Measurements from ENCODE around the gene AATF.

DNA sequence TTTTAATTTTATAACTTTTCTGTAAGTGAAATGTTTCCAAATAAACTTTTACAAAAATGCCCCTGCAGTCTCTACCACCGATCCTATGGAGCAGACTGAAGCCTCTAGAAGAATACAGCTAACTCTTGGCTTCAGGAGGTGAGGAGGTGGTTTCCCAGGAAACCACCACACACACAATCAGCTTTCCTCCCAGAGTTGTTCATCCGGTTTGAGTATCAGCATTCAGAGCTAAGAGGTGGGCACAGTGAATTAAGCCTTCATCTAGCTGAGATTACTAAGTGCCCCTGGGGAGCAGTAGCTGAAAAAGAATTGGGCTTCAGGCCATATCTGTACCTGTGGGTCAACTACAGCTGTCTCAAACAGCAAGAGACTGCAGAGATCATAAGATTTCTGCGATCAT lies 139.7 kb downstream of the AATF start:
- TF ChIP-seq, protein P1, sequence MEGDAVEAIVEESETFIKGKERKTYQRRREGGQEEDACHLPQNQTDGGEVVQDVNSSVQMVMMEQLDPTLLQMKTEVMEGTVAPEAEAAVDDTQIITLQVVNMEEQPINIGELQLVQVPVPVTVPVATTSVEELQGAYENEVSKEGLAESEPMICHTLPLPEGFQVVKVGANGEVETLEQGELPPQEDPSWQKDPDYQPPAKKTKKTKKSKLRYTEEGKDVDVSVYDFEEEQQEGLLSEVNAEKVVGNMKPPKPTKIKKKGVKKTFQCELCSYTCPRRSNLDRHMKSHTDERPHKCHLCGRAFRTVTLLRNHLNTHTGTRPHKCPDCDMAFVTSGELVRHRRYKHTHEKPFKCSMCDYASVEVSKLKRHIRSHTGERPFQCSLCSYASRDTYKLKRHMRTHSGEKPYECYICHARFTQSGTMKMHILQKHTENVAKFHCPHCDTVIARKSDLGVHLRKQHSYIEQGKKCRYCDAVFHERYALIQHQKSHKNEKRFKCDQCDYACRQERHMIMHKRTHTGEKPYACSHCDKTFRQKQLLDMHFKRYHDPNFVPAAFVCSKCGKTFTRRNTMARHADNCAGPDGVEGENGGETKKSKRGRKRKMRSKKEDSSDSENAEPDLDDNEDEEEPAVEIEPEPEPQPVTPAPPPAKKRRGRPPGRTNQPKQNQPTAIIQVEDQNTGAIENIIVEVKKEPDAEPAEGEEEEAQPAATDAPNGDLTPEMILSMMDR (IDR thresholded peaks at IDR 0.05; ENCODE audit: insufficient read depth, low read length), result no peak
- TF ChIP-seq GABPA (IDR thresholded peaks at IDR 0.05; ENCODE audit: low read depth) (no peak), POLR2AphosphoS5 (IDR thresholded peaks at IDR 0.05; ENCODE audit: low read depth) (no peak)

Measured in HL-60 (cell line).